Chondrocyte (in vitro differentiated cells): ENCODE data around the gene RASGRP2. TPM values are rescaled to one million over a fixed set of nuclear protein-coding genes. Genes with fewer than 3 reads are reported as not detected.

Experiments used
- DNase-seq: peaks from one replicate; pipeline ENCODE4 v3.0.0; 2021; ENCODE audit warnings: mixed read lengths, low spot score
- H3K27ac Mint-ChIP-seq: one replicate; pipeline ENCODE4 v1.8.0; 2021; ENCODE audit warnings: mild to moderate bottlenecking, moderate library complexity, mixed read lengths; ENCODE audit not compliant: unreplicated experiment
- H3K27me3 Mint-ChIP-seq: 2 replicates; pipeline ENCODE4 v1.8.0; 2021; ENCODE audit warnings: low read depth, mixed read lengths
- H3K36me3 Mint-ChIP-seq: 2 replicates; pipeline ENCODE4 v1.8.0; 2021; ENCODE audit warnings: low read depth, mixed read lengths
- H3K4me1 Mint-ChIP-seq: 2 replicates; pipeline ENCODE4 v1.8.0; 2021; ENCODE audit warnings: low read depth, mild to moderate bottlenecking, mixed read lengths
- H3K4me3 Mint-ChIP-seq: one replicate; pipeline ENCODE4 v1.8.0; 2021; ENCODE audit warnings: mild to moderate bottlenecking, moderate library complexity, mixed read lengths; ENCODE audit not compliant: unreplicated experiment
- H3K9me3 Mint-ChIP-seq: 2 replicates; pipeline ENCODE4 v1.8.0; 2021; ENCODE audit warnings: low read depth, mixed read lengths
- CTCF ChIP-seq: fragments of 200-600 bp; sonication (generic); IDR thresholded peaks from 2 replicates; pipeline ENCODE4 v1.5.0; 2021; ENCODE audit warnings: antibody characterized with exemption, mild to moderate bottlenecking, moderate library complexity
- total RNA-seq: library from RNA; stranded (reverse); gene quantifications from 3 replicates; pipeline ENCODE4 v1.2.1, GENCODE V29; 2021

The RASGRP2 gene
- total RNA-seq, 1 donor from 2014 or later: 11.4 TPM

GRCh38 chr11:64713781-64714363 is 30.1 kb downstream of the RASGRP2 start:
- H3K36me3 Mint-ChIP-seq: no peaks in the 10 kb centered on the region
- H3K4me1 Mint-ChIP-seq: peaks cover 11% of the 10 kb centered on the region
- no peak for TF ChIP-seq CTCF
- H3K27ac Mint-ChIP-seq: no peak overlapping the region
- H3K27me3 Mint-ChIP-seq: peaks cover 57% of the 10 kb centered on the region
- peak overlapping the region; percentile 28 for H3K4me3 Mint-ChIP-seq
- H3K9me3 Mint-ChIP-seq: no peaks in the 10 kb centered on the region
- DNase-seq: peak; percentile 59

- peak; percentile 63 for DNase-seq
- H3K36me3 Mint-ChIP-seq: no peaks in the 10 kb centered on the region
- no peak for TF ChIP-seq CTCF
Observed at GRCh38 chr11:64713016-64713707, 30.8 kb downstream of the RASGRP2 start.

GRCh38 chr11:64712430-64713015 is 31.4 kb downstream of the RASGRP2 start:
- peak; percentile 87 for DNase-seq
- H3K4me1 Mint-ChIP-seq: peaks cover 11% of the 10 kb centered on the region
- no peak overlapping the region for H3K27ac Mint-ChIP-seq
- H3K36me3 Mint-ChIP-seq: no peaks in the 10 kb centered on the region
- no peak for TF ChIP-seq CTCF
- H3K27me3 Mint-ChIP-seq: peaks cover 52% of the 10 kb centered on the region
- no peak overlapping the region for H3K4me3 Mint-ChIP-seq
- no peaks in the 10 kb centered on the region for H3K9me3 Mint-ChIP-seq

More at GRCh38 chr11:64713016-64713707, 30.8 kb downstream of the RASGRP2 start:
- no peaks in the 10 kb centered on the region for H3K9me3 Mint-ChIP-seq
- peaks cover 55% of the 10 kb centered on the region for H3K27me3 Mint-ChIP-seq
- H3K27ac Mint-ChIP-seq: no peak overlapping the region
- H3K4me3 Mint-ChIP-seq: no peak overlapping the region
- H3K4me1 Mint-ChIP-seq: peaks cover 11% of the 10 kb centered on the region

GRCh38 chr11:64711956-64712362 is 32.0 kb downstream of the RASGRP2 start:
- Mint-ChIP-seq H3K27me3 (peaks cover 46% of the 10 kb centered on the region), H3K4me1 (peaks cover 11% of the 10 kb centered on the region), H3K36me3 (no peaks in the 10 kb centered on the region), H3K27ac (no peak overlapping the region), H3K4me3 (no peak overlapping the region), H3K9me3 (no peaks in the 10 kb centered on the region)
- peak; percentile 79 for DNase-seq
- no peak for TF ChIP-seq CTCF

GRCh38 chr11:64711138-64711955 is 32.6 kb downstream of the RASGRP2 start:
- Mint-ChIP-seq H3K9me3 (no peaks in the 10 kb centered on the region), H3K27me3 (peaks cover 44% of the 10 kb centered on the region), H3K4me1 (peaks cover 11% of the 10 kb centered on the region), H3K4me3 (no peak overlapping the region), H3K36me3 (no peaks in the 10 kb centered on the region), H3K27ac (no peak overlapping the region)
- peak; percentile 76 for DNase-seq
- TF ChIP-seq CTCF: no peak
